ENCODE data around the gene MGMT. TPM values are rescaled to one million over a fixed set of nuclear protein-coding genes. Genes with fewer than 3 reads are reported as not detected.

The MGMT gene
- total and polyA plus RNA-seq, 2 of the 4 experiments (the other 2 are of a cell fraction), result 11.5 to 17.8 TPM

GRCh38 chr10:129670124-129670523 is 203.1 kb downstream of the MGMT start:
- no peak for ATAC-seq (ENCODE audit: low read depth)
- DNase-seq, result no peak
- H3K9me3 ChIP-seq (ENCODE audit: control insufficient read depth, insufficient read depth, low read length), result 0 out of 2 replicates have a peak, but pooled peaks cover 2% of the 10 kb centered on the region

More at GRCh38 chr10:129670124-129670523, 203.1 kb downstream of the MGMT start:
- Histone ChIP-seq H3K4me3 (ENCODE audit: insufficient read depth, low read depth, low read length) (no peak overlapping the region), H3K79me1 (ENCODE audit: low read depth in 1 of 2, low read length in 2 of 2) (no peaks in the 10 kb centered on the region; a peak in 1 of 4 replicates), H3K14ac (replicated peaks; ENCODE audit: low read depth, low read length) (no peak overlapping the region), H3K27ac (ENCODE audit: insufficient read depth, low read length) (no peak overlapping the region), H3K36me3 (ENCODE audit: control insufficient read depth, insufficient read depth, low read length) (no peaks in the 10 kb centered on the region), H2AK9ac (replicated peaks; ENCODE audit: low read depth, low read length, poor library complexity) (no peak overlapping the region), H3K23ac (ENCODE audit: low read depth, low read length) (no peak overlapping the region), H3K27me3 (ENCODE audit: control insufficient read depth, insufficient read depth, low read length) (no peaks in the 10 kb centered on the region), H2BK20ac (ENCODE audit: low read depth, low read length) (no peak overlapping the region), H3K4ac (ENCODE audit: low read depth, low read length) (no peak overlapping the region), H3K4me1 (ENCODE audit: control insufficient read depth, insufficient read depth, low read length) (no peaks in the 10 kb centered on the region), H4K8ac (ENCODE audit: low read depth in 2 of 2, low read length in 2 of 2) (no peak overlapping the region), H2BK5ac (ENCODE audit: low read depth, low read length, poor library complexity, severe bottlenecking) (no peak overlapping the region), H3K9ac (ENCODE audit: low read depth, low read length) (no peak overlapping the region), H3K9me1 (ENCODE audit: insufficient read depth, low read length) (no peaks in the 10 kb centered on the region), H2AK5ac (ENCODE audit: low read depth, low read length) (no peak overlapping the region), H2BK15ac (ENCODE audit: low read depth, low read length) (no peak overlapping the region), H2BK120ac (ENCODE audit: low read depth, low read length) (no peak overlapping the region), H3K4me2 (ENCODE audit: low read depth, low read length) (no peak overlapping the region), H4K5ac (ENCODE audit: low read depth, low read length) (no peak overlapping the region), H3K56ac (ENCODE audit: extremely low read depth, insufficient read depth, low read length) (no peak overlapping the region), H4K91ac (ENCODE audit: insufficient read depth, low read depth, low read length) (no peak overlapping the region), H4K20me1 (ENCODE audit: insufficient read depth, low read length) (no peaks in the 10 kb centered on the region), H2AFZ (replicated peaks; ENCODE audit: low read length, poor library complexity) (no peak overlapping the region), H3K18ac (ENCODE audit: low read depth, low read length) (no peak overlapping the region)
- in situ Hi-C loops (cut with MboI; ENCODE audit: low sequenced_read_pairs), result no loop called here
- POLR2A ChIA-PET (ENCODE audit: unreplicated experiment), result no interaction called here
- intact Hi-C loops (cut with micrococcal nuclease), result no loop called here
- TF ChIP-seq MXI1 (IDR thresholded peaks at IDR 0.05; ENCODE audit: borderline replicate concordance, low read depth, low read length) (no peak), CHD1 (IDR thresholded peaks at IDR 0.05; ENCODE audit: low read depth, low read length) (no peak), BHLHE40 (IDR thresholded peaks at IDR 0.05; ENCODE audit: low read depth, low read length) (no peak), USF2 (IDR thresholded peaks at IDR 0.05; ENCODE audit: low read depth, low read length) (no peak), MAFK (IDR thresholded peaks at IDR 0.05; ENCODE audit: low read depth, low read length) (no peak), POLR2A (IDR thresholded peaks at IDR 0.05; ENCODE audit: low read depth, low read length) (no peak), CEBPB (IDR thresholded peaks at IDR 0.05; ENCODE audit: low read depth, low read length) (no peak), FOS (IDR thresholded peaks at IDR 0.05; ENCODE audit: low read depth, low read length) (no peak), RAD21 (IDR thresholded peaks at IDR 0.05; ENCODE audit: low read length) (no peak), MAZ (IDR thresholded peaks at IDR 0.05; ENCODE audit: borderline replicate concordance, low read depth, low read length) (no peak), CTCF (conservative IDR thresholded peaks at IDR 0.05; ENCODE audit: low read depth, low read length) (no peak), RCOR1 (IDR thresholded peaks at IDR 0.05; ENCODE audit: insufficient replicate concordance, low read length) (no peak), SMC3 (IDR thresholded peaks at IDR 0.05; ENCODE audit: low read depth, low read length) (no peak), NFE2L2 (IDR thresholded peaks at IDR 0.05; ENCODE audit: low read depth, low read length) (no peak), ELK1 (IDR thresholded peaks at IDR 0.05; ENCODE audit: borderline replicate concordance, low read depth, low read length) (no peak)
- CTCF ChIA-PET, result interaction anchor here (1.9 kb wide), 1 partner anchor 11 kb away, joined by 5 read pairs; no protein-coding TSS in a partner anchor
- no TSS peak for BruUV-seq (replicated peaks)
- WGBS, 2 experiments (ENCODE audit: extremely low coverage in 2 of 2, insufficient read length in 1 of 2), result no CpG with 5 or more reads among the region's 1 CpG
- dilution Hi-C loops (cut with HindIII; ENCODE audit: low sequenced_read_pairs, unreplicated experiment), result no loop called here

All from IMR-90 (cell line).